Left ventricle myocardium inferior (tissue), 1 donor: ENCODE measurements around the gene MRPL37. TPM values are rescaled to one million over a fixed set of nuclear protein-coding genes. Genes with fewer than 3 reads are reported as not detected.

Source experiments
- DNase-seq: peaks from one replicate; pipeline ENCODE4 v3.0.0-alpha.2; 2020
- H3K27ac ChIP-seq: fragments of 200-600 bp; replicated peaks from 2 replicates; pipeline ENCODE4 v1.8.0; 2021
- H3K27me3 ChIP-seq: fragments of 200-600 bp; 2 replicates; pipeline ENCODE4 v1.8.0; 2021; ENCODE audit warnings: low read depth
- H3K36me3 ChIP-seq: fragments of 200-600 bp; 2 replicates; pipeline ENCODE4 v1.8.0; 2021
- H3K4me1 ChIP-seq: fragments of 200-600 bp; 2 replicates; pipeline ENCODE4 v1.8.0; 2021
- H3K4me3 ChIP-seq: fragments of 200-600 bp; 2 replicates; pipeline ENCODE4 v1.8.0; 2021; ENCODE audit warnings: mild to moderate bottlenecking, moderate library complexity
- H3K9me3 ChIP-seq: fragments of 200-600 bp; replicated peaks from 2 replicates; pipeline ENCODE4 v1.8.0; 2021
- CTCF ChIP-seq: fragments of 200-600 bp; IDR thresholded peaks from 2 replicates; pipeline ENCODE4 v1.8.0; 2021; ENCODE audit warnings: antibody characterized with exemption, mild to moderate bottlenecking, borderline replicate concordance
- intact Hi-C: fragments of 100-400 bp; cut with micrococcal nuclease; formaldehyde crosslinking; loops from one replicate; pipeline ENCODE4 v1.11.0; 2022
- total RNA-seq: library from RNA; stranded (reverse); fragmentation: NEBNext Ultra II Directional; extraction: Animal tissue kit (Norgen Biotek cat#: 25700); gene quantifications from one replicate; pipeline ENCODE4 v1.2.1, GENCODE V29; 2021
- donor health status: DM: no; HTN: yes; CAD: no; lungs with severe emphysema.

Gene MRPL37
- total RNA-seq, 1 donor from 2014 or later, result 78.3 TPM

- intact Hi-C loops, result no loop called here
- no peak for DNase-seq
- TF ChIP-seq CTCF, result no peak
- H3K27ac ChIP-seq, result no peak overlapping the region
- no peaks in the 10 kb centered on the region for H3K27me3 ChIP-seq
- peaks cover 27% of the 10 kb centered on the region for H3K36me3 ChIP-seq
- no peaks in the 10 kb centered on the region for H3K9me3 ChIP-seq
- no peak overlapping the region for H3K4me3 ChIP-seq
- no peaks in the 10 kb centered on the region for H3K4me1 ChIP-seq
Measured at GRCh38 chr1:54180701-54181360, 19.1 kb upstream of the MRPL37 start.

GRCh38 chr1:54186056-54186455, 13.9 kb upstream of the MRPL37 start:
- no peak overlapping the region for H3K4me3 ChIP-seq
- intact Hi-C loops, result no loop called here
- H3K27me3 ChIP-seq, result no peaks in the 10 kb centered on the region
- DNase-seq, result no peak
- no peak overlapping the region for H3K27ac ChIP-seq
- no peak for TF ChIP-seq CTCF
- no peaks in the 10 kb centered on the region for H3K4me1 ChIP-seq
- no peaks in the 10 kb centered on the region for H3K9me3 ChIP-seq
- H3K36me3 ChIP-seq, result peaks cover 18% of the 10 kb centered on the region

GRCh38 chr1:54188291-54188690, 11.7 kb upstream of the MRPL37 start:
- Histone ChIP-seq H3K27ac (no peak overlapping the region), H3K9me3 (no peaks in the 10 kb centered on the region), H3K36me3 (peaks cover 32% of the 10 kb centered on the region), H3K27me3 (no peaks in the 10 kb centered on the region), H3K4me1 (no peaks in the 10 kb centered on the region), H3K4me3 (no peak overlapping the region)
- intact Hi-C loops, result no loop called here
- TF ChIP-seq CTCF, result no peak
- no peak for DNase-seq

- no peaks in the 10 kb centered on the region for H3K9me3 ChIP-seq
- TF ChIP-seq CTCF, result no peak
- no peak for DNase-seq
- H3K4me1 ChIP-seq, result no peaks in the 10 kb centered on the region
- no peak overlapping the region for H3K27ac ChIP-seq
- intact Hi-C loops, result no loop called here
- H3K27me3 ChIP-seq, result no peaks in the 10 kb centered on the region
- H3K4me3 ChIP-seq, result no peak overlapping the region
- H3K36me3 ChIP-seq, result peaks cover 51% of the 10 kb centered on the region
Measured at GRCh38 chr1:54190526-54190925, 9.4 kb upstream of the MRPL37 start.

GRCh38 chr1:54191525-54191924, 8.4 kb upstream of the MRPL37 start:
- Histone ChIP-seq H3K27me3 (no peaks in the 10 kb centered on the region), H3K36me3 (peaks cover 56% of the 10 kb centered on the region), H3K4me1 (no peaks in the 10 kb centered on the region), H3K9me3 (no peaks in the 10 kb centered on the region), H3K4me3 (no peak overlapping the region), H3K27ac (no peak overlapping the region)
- DNase-seq, result no peak
- intact Hi-C loops, result no loop called here
- TF ChIP-seq CTCF, result no peak

- Histone ChIP-seq H3K27ac (no peak overlapping the region), H3K9me3 (no peaks in the 10 kb centered on the region), H3K4me1 (no peaks in the 10 kb centered on the region), H3K4me3 (no peak overlapping the region), H3K27me3 (no peaks in the 10 kb centered on the region), H3K36me3 (peaks cover 50% of the 10 kb centered on the region)
- TF ChIP-seq CTCF, result no peak
- intact Hi-C loops, result no loop called here
- DNase-seq, result no peak
Measured at GRCh38 chr1:54193453-54193852, 6.5 kb upstream of the MRPL37 start.
